ENCODE data around the gene MORN1.
"Not testable (repeated sequence)": the region's sequence is repeated elsewhere in the genome, so short reads cannot be mapped to it uniquely, and the experiment has no call there.

Gene MORN1

DNA sequence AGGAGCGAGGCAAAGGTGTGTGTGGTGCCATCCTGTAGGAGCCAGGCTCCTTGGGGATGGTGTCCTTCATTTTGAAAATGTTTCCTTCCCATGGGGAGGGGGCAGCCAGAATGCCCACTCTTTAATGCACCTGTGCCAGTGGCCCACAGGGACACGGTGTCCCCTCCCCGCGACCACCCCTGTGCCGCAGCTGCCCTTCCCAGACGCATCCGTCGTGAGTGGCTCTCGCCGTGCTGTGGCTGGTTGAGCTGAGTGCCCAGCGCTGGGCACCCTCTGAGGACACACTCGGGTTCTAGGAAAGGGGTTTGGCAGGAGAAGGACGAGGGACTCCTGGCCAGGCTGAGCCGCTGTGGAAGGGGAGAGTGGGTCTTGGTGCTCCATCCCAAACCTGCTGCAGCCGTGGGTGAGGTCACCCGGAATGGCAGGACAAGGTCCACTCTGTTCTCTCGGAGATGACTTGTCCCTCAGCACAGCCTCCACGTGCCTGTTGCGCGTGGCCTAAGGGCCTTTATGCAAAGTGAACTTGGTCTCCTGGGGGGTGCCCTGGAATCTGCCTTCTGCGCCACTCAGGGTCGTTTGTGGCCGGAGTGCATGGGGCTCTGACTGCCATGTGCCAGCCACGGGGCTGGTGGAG, 88.9 kb downstream of the MORN1 start:
- no peak for DNase-seq

DNA sequence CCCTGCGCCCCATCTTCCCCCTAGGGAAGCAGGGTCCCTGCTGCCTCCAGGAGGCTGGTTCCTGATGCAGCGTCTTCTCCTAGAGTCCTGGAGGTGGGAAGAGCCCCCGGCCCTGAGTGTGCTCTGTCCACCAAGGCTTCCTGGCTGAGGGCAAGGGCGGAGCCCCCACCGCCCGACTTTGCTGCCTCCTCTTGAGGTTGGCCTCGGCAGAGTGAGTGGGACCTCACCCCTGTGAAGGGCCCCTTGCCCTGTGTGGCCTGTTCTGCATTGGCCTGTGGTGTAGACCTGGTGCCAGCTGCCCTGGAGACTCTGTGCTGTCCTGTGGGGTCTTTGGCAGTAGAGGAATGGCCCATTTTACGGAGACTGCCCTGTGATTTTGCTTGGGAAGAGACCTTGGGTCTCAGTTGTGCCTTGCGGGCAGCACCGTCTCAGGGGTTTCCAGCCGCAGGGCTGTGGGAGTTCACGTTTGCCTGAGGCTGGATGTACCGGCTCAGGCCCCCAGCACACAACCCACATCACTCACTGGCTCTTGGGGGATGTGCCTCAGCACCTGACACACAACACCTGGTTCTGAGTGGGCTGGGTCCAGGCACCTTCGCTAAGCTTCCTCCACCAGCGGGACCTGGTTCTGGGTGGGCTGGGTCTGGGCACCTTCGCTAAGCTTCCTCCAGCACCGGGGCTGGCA, 89.6 kb downstream of the MORN1 start:
- DNase-seq, result no peak

DNA sequence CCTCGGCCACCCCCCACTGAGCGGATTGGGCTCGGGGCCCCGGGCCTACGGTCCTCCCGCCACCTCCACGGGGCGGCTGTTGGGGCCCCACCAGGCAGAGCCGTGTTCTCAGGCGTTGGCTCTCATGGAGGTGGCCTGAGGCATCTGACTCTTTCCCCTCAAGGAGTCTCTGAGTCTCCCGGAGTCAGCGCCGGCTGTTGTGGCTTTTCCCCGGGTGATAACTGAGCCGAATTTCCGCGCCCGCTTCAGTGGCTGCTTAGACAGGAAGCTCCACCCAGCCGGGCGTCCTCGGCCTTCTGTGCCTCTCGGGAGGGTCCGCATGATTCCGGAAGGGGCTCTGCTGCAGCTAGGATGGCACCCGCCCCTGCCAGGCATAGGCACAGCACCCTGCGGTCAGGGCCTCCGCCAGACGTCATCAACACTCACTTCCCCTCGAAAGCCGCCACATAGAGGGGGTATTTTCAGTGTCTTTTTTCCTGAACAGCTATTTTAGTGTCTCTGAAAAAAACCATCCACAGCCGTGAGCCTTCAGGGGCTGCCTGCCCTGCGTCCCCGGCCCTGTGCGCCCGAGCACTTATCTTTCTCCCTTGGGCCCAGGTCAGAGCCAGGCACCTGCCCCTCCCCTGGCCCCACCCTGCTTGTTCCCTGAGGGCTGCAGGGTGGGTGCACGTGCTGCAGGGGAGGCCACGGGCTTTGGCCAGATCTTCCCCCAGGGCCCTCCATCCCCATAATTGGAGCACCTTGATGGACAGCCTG, 90.3 kb downstream of the MORN1 start:
- no peak for DNase-seq

DNA sequence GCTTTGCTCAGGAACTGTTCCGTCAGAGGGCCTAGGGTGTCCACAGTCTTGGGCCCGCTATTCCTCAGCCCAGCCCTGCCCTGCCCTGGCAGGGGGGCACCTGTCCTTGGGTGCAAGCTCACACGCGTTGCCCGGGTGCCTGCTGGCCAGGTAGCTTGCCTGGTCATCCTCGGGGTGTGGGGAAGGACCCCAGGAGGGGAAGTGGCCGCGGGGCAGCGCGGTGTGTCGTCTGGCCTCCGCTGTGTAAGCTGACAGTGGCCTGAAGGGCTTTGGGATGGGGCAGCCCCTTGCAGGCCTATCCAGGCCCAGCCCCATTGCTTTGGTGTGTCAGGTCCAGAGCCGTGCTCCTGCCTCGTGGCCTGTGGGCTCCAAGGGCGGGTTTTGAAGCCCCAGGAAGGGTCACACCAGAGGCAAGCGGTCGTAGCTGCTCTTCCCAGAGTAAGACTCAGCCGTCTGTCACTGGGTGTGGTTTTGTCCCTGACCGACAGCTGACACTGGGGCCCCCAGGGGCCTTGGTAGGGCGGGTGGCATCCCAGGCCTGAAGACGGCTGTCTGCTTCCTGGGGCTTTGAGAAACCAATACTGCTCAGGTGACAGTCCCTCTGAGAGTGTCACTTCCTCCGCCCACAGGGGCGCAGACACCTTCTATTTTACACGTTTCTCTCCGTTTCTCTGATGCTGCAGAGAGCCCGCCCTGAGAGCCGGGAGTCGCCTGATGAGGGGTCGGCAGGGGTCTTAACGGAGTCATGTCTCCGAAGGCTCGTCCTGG, 91.2 kb downstream of the MORN1 start:
- DNase-seq, result no peak

DNA sequence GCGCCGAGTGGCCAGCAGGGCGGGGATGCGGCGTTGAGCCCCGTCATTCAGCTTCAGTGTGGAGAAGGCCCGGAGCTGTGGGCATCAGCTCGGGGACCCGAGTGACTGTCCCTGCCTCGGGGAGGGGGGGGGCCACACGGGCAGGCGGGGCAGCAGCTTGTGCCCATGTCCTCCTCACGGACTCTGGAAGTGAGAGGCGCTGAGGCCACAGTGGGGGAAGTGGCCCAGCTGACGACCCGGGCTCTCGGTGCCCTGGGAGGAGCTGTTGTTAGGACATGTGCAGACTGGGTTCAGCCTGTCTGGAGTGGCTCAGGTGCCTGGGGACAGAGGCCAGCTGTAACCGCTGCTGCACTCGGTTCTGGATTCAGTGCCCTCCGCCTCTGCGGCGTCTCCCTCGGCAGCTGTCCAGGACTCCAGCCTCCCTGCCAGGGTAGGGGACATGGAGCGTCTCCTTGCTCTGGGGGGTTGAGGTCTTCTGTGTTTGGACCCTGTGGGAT, 92.2 kb downstream of the MORN1 start:
- no peak for DNase-seq

DNA sequence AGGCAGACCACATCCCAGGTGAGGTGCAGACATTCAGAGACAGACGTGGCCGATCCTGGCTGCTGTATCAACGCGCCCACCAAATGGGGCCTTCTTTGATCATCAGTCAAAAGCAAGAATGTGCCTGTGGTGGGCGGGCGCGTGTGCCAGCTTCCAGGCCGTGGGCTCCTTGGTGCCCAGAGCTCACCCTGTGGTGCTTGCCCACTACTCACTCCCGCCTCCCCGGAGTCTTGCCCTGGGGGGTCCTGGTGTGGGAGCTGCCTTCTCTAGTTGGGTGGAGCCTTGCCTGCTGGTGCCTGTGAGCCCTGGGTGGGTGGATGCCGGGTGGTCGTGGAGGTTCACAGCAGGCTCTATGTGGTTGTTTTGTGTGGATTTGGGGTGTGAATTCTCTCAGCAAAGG, 92.7 kb downstream of the MORN1 start:
- no peak for DNase-seq

DNA sequence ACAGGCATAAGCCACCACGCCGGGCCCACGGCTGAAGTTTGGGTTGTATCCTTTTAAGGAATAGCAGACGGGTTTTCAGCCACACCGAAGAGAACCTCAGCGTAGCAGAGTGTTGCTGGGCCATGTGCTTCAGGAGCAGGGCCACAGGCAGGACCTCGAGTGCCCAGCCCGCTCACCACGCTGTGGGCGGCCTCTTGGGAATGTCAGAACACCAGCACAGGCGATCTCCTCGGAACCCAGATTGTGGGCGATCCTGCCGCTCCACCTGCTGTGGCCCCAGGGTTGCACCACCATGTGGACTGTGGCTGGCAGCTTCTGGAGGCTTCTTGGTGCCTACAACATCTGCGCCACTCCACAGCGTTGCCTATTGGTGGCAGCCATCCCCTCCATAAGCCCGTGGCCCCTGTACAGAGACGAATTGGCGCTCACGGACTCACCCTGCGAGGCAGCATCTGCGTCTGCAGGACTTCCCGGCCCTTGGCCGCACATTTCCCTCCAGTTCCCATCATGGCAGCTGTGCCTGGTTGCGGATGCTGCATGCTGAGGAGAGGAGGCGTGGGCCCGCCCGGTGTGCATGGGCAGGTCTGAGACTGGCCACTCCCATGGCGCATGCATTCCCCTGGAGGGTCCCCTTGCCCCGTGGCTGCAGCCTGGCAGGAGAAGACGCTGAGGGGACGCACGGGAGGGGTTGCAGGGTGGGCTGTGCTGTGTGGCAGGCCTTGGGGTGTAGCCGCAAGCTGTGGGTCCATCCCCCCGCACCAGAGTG, 93.9 kb downstream of the MORN1 start:
- DNase-seq, result no peak

DNA sequence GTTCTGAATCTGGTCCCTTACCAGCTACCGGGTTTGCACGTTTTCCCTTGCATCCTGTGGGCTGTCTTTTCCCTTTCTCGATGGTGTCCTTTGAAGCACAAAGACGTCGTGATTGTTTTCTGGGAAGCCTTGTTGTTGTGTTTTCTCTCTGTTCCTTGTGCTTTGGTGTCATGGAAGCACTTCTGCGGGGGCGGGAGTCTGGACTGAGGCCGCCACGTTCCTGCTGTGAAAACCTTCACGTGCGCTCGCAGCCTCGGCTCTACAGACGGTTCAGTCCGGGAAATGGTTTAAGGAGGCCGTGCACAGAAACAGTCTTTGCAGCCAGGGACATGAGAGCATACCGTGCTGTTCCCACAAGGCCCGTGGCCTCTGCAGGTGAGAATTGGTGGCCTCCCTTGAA, 94.7 kb downstream of the MORN1 start:
- DNase-seq, result no peak

DNA sequence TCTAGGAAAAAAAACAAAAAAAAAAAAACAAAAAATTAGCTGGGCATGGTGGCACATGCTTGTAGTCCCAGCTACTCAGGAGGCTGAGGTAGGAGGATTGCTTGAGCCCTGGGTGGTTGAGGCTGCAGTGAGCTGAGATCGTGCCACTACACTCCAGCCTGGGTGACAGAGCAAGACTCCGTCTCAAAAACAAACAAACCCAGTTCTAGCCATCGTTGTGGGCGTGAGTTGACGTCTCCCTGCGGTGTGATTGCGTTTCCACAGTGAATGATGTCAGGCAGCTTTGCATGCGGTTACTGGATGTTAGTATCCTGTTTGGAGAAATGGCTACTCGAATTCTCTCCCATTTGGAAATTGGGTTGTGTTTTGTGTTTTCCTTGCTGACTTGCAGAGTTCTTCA, 95.1 kb downstream of the MORN1 start:
- DNase-seq, result not testable (repeated sequence)

DNA sequence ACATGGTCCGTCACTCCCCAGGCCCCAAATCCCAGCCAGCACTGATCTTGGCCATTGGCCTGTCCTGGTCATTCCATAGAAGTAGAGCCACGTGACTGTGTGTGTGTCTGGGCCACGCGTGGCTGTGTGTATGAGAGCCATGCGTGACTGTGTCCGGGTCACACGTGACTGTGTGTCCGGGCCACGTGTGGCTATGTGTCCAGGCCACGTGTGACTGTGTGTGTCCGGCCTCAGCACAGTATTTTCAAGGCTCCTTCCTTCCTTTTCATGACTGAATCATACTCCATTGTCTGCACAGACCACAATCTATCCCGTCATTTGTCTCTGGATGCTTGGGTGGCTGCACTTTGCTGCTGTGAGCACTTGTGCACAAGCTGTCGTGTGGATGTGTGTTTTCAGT, 95.8 kb downstream of the MORN1 start:
- DNase-seq, result no peak

DNA sequence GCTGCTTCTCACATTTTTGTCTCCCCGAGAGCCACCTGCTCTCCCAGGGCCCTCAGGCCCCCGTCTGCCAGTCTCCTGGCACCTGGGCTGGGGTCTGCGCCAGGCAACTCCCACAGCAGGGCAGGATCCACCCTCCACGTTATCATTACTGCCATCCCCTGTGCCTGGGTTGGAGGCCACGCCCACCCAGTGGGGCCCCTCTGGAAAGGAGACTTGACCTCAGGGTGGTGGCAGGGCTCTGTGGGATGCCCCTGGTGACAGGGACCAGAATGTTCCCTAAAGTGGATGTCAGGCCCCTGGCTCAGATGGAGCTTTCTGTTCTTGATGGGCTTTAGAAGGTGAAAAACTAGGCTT, 96.7 kb downstream of the MORN1 start:
- no peak for DNase-seq

DNA sequence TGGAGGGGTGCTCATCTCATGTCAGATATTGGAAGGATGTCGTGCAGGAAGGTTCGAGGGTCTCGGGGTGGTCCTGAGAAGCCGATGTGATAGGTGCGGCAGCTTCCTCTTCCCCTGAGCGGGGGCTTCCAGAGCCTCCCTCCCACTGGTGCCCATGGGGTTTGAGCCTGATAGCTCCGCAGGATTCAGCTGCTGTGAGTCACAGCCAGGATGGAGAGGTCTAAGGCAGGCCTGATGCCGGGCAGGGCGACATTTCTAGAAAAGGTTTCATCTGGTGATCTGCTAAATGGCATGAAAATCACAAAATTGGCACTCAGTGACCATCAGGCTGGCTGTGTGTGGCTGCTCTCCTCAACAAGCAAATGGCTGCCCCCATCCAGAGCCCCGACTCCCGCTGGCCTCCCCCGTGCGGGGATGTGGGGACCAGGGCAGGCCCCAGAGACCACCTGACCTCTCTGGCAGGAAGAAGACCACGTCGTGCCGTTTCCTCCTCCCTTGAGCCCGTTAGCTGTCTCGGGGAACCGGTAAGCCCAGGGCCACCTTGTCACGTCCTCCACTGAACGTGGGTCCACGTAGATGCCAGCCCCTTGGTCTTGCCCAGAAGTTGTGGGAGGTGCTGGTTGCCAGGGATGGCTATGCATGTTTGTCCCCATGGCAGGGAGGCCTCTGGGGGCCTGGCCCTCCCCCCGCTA, 97.2 kb downstream of the MORN1 start:
- no peak for DNase-seq

DNA sequence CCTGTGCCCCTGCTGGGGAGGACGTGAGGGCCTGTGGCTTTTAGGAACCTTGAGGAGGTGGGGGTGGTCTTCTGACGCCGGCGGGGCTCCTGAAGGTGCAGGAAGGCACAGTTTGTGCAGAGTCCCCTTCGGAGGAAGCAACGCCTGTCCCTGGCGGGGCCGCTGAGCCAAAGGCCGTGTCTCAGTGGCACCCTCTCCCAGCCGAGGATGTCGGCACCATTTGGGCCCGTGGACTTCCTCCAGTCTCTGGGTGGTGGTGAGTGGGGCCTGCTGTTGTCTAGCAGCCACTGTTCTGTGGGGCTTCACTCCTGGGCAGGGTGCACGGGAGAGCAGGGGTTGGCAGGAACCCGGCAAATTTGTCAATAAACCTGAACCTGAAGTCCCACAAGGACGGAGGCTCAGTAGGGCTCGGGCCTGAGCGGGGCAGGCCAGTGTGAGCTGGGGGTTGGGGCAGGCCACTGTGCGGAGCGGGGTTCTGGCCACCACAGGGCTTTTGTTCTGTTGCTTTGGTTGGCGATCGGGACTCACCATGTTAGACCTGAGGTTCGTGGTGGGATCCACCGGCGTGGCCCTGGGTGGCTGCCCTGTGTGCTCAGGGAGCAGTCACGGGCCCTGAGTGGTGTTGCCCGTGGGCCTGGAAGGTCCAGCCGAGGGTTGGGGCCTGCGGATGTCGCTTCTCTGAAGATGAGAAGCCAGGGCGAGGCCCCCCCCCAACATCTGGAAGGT, 98.5 kb downstream of the MORN1 start:
- no peak for DNase-seq

DNA sequence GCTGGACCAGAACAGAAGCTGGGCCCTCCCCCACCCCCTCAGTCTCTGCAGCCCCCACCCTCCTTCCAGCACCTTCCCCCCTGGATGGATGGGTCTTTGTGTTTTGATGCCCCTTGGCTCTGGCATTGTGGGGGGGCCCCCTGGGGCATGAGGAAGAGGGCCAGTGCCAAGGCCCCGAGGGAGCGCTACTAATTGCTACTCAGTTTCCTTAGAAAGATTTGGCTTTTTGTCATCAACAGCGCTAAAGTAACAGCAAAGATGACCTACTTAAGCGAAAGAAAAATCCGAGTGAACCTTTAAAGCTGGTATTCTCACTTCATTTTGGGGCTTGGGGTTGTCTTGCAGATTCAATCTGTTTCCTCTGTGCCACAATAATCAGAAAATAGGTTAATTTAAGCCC, 99.8 kb downstream of the MORN1 start:
- DNase-seq, result no peak

DNA sequence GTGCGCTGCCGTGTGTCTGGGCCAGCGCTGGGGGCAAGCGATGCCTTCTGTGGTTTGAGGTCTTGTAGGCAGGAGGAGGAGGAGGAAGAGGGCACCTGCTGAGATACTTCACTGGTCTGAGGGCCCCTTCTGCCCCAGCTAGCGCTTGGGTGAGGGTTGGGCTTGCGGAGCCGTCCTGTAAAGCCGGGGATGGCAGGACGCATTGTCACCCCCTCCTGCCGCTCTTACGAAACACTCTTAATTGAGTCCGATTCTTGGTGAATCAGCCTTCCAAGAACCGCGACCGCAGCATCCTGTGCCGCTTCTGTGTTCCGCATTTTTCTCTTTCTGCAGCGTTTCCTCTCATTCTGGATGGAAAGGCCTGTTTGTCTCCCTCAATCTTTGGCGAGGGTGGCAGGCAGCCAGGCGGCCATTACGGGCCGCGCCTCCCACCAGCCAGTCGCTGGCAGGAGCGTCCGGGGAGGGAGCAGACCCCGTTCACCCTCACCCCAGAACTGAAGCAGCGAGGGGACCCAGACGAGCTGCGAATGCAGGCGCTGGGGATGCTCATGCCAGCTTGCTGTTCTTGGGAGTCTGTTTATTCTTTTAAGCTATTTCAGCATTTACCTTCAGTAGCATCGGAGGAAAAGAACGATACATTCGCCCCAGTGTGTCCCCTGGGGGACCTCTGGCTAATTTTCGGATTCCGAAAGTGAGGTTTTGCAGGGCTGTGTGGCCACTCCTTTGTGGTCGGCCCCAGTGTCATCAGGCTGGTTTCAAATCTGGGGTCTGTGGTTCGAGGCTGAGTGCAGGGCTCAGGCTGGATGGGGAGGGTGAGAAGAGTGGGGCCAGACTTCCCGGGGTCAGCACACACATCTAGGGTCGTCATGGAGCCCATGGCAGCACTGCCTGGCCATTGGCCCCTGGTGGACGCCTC, 100.5 kb downstream of the MORN1 start:
- no peak for DNase-seq

DNA sequence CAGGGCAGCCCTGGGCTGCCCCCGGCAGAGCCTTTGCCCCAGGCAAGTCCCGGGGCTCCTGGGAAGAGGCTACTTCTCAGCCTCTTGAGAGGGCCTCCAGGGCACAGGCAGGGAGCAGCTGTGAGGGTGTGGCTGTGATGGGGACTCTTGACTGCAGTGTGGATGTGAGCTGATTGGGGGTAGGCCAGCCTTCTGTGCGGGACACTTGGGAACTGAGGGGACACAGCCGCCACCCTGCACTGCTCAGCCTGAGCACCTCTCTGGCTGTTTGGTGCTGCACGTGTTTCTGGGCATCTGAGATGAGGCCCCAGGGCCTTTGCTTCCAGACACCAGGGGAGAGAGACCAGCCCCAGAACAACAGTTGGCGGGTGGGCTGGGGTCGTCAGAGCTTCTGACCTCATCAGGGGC, 101.2 kb downstream of the MORN1 start:
- DNase-seq, result no peak

DNA sequence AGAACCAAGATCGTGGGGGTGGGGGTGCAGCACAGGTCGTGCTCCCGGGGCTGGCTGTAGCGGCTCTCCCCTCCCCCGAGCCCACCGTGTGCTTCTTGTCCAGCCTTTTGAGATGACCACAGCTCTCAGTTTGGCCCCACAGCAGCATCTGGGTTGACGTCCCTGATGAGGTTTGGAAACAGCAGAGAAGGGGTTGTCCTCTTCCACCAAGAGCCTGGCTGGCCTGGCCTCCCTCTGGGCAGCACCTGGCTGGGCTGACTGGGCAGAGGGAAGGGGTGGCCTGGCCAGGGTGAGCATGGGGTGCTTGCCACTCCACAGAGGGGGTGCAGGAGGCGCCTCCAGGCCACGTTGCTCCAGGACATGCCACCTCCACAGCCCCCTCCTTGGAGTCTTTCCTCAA, 101.7 kb downstream of the MORN1 start:
- DNase-seq, result no peak

DNA sequence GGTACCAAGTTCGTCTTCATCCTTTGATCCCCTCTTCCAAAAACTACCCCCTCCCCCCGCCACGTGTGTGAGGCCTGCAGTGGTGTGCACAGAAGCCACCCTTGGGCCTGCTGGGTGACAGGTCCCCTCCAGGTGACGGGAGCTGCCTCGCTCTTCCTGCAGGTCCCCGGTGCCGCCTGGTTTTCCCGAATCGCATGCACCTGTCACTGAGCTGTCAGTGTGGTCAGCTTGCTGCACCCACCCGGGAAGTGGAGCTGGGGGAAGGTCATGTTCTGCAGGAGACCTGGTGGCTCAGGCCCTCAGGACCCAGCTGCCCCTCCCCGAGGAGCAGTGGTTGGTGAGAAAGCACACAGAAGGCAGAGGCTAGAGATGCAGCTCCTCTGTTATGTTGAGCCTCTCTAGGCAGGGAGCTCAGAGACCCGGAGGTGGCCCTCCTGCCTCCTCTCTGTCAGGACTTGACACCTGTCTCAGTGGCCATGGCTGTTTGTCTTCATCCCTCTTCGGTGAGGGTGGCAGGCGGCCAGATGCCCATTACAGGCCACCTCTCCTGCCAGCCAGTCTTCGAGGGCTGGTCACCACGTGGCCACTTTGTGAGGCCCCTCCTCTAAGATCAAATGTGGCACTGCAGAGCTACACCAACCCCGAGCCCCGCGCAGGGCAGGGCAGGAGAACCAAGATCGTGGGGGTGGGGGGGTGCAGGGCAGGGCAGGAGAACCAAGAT, 102.4 kb downstream of the MORN1 start:
- DNase-seq, result no peak

DNA sequence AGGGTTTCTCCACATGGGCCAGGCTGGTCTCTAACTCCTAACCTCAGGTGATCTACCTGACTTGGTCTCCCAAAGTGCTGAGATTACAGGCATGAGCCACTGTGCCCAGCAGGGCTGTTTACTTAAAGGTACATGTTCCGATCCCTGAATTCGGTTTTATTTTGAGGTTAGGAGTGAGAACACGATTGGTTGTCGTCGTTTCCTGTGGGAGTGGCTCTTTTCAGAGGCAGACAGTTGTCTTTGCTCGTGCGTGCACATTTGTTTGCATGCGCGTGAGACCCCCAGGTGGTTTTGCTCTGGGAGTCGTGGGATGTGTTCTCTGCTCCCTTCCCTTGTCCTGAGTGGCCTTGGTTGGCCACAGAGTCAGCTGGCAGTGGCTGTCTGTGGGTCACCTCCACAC, 103.0 kb downstream of the MORN1 start:
- DNase-seq, result no peak

DNA sequence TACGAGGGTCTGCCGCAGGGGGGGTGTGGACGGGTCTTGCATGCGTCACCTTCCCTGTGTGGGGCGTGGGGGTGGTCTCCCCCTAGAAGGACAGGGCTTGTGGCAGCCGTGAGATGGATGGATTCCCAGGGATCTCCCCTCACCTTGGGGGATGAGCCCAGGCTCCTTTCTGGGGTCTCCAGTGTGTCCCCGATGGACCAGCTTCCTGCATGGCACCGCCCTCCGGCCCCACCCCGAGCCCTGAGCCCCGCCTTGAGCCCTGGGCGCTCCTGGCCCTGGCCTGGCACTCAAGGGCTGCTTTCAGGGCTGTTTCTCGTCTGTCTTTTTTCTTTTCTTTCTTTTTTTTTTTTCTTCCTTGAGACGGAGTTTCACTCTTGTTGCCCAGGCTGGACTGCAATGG, 103.7 kb downstream of the MORN1 start:
- no peak for DNase-seq
